ENCODE data around the gene MOB3A.

The MOB3A gene

DNA sequence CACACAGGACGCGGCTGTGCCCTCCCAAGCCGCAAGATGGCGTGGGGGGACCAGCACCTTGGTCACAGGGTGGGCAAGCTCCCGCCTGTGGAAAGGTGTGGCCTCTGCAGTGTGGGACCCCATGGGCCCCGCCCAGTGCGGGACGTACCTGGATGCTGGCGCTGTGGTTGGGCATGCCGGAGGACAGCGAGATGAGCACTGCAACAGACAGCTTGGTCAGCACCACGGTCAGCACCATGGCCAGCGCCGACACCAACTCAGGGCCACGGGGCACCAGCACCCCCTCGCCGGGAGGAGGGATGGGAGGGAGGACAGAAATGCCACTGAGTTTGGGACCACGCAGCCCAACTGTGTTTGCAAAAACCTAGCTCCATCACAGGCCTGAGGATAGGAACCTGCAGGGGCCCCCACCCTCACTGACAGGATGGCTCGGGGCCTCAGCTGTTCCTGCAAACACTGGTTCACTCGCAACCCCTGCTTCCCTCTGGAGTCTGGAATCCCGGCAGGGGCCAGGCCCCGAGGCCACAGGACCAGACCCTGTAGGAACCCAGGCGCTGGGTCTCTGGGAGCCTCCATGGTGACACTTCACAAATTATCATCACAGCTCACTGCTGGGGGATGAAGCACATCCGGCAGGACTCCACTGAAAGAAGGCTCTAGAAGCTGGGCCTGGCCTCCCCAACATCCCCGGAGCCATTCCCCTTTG is 27.7 kb upstream of the MOB3A start:
- no peak for DNase-seq (ENCODE audit: low read depth in 2 of 2)

DNA sequence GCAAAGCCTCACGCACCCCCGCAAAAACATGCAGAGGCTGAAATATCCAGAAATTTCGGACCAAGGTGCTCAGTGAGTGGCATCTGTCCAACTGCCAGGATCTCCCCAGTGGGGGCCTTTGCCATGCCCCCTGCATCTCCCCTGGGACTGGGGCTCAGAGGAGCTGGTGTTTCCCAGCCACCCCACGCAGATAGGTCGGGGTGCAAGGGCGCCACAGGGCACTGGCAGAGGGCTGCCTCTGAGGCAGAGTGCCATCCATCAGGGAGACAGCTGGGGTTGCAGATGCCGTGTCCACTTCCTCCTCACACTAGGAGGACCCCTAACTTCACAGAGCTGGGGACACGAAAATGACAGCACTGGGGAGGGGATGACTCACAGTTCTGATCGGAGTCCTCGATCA is 26.9 kb upstream of the MOB3A start:
- no peak for DNase-seq (ENCODE audit: low read depth in 2 of 2)

DNA sequence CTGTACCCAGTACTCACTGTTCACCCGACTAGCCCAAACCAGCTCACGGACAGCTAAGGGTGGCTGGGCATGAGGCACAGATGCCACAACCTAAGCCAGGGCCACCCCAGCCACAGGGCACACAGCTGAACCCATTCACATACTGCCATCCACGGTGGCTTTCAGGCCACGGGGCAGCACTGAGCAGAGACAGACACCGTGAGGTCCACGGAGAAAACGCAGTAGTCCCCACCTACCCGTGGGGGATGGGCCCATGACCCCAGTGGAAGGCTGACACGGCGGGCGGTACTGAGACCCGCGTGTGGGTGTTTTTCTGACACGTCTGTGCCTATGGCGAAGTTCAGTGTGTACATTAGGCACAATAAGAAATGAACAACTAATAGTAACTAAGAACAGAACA is 26.1 kb upstream of the MOB3A start:
- DNase-seq (ENCODE audit: low read depth in 2 of 2) = no peak

DNA sequence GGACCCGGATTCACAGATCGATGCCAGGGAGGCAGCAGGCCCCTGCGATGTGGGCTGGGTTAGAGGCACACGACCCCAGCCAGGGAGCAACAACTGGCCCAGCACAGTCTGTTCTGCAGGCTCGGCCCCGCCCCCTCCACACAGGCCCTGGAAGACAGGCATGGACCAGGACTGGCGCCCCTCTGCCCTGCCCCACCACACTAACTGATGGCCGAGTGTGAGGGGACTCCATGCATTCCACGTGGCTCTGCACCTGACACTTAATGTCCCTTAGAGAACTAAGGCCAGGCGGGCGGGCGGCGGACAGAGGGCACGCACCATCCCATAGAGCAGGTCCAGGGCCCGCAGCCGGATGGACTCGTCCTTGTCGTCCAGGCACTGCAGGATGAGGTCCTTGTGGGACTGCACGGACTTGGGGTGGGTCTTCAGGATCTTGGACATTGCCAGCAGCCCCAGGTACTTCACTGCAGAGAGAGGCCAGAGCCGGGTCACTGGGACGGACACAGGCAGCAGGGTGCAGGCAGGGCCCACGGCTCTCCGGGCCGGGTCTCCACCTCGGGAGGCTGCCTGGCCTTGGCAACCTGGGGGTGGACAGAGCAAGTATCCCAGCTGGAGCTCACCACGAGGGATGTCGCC is 25.4 kb upstream of the MOB3A start:
- no peak for DNase-seq (ENCODE audit: low read depth in 2 of 2)

DNA sequence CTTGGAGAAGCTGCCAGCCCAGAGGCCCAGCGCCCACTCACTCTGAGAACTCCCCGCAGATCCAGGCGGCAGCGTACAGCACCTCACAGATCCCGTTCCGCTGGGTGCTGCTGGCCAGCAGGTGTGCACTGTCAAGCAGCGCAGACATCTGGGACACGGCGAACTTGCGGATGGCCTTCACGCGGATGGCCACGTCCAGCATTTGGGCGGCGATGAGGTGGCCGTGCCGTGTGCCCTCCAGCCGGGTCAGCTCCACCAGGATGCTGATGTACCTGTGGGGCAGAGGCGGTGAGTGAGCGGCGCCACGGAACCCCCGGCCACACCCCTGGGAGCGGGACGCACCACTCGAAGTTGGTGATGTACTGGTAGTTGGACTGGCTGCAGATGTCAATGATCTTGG is 24.7 kb upstream of the MOB3A start:
- no peak for DNase-seq (ENCODE audit: low read depth in 2 of 2)

DNA sequence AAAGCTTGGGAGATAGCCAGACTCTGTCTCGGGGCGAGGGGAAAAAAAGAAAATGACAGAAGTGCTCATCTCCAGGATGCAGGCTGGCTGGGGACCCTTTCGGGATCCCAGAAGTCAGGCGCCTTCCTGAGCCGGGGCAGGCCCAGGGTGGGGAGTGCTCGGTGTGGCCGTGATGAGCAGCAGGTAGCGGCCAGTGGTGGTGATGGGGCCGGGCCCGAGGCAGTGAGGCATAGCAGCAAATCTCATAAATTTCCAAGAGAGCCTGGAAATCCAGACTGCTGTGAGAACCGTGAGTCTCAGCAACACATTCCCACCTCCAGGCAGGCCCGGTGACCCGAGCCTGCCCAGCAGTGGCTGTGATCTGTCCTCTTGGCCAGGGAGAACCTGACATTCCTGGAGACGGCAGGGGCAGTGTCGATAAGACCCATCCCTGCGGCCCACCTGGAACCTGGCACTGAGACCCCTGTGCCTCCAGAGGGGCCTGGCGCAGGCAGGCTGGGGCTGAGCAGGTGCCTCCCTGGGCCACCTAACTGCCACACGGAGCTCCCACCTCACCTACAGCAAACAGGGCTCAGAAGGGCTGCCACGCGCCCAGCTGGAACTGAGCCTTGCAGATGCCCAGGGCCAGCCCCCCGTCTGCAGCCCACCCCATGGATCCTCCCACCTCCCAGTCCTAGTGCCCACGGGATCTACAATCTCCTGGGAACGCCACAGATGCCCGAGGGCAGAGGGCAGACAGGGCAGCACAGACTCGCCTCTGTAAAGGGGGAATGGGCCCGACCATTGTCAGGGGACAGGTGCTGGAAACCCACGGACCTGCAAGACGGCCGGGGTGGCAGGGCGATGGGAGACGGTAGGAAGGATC is 24.0 kb upstream of the MOB3A start:
- DNase-seq (ENCODE audit: low read depth in 2 of 2) = no peak

DNA sequence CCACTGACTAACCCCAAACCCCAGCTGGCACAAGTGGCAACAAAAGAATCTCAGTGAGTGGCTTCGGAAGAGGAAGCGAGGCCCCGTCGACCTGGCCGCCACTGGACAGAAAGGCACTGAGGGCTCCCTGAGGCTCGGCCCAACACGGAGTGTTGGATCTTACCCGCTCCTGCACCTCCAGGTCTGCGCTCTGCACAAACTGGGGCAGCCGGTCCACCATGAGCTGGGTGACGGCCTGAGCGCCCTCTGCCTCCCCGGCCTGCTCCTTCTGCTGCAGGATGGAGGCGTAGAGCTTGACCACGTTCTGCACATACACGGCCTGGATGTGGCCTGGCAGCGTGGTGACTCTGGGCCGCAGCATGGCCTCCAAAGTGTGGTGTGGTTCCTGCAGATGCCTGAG is 22.3 kb upstream of the MOB3A start:
- no peak for DNase-seq (ENCODE audit: low read depth in 2 of 2)

DNA sequence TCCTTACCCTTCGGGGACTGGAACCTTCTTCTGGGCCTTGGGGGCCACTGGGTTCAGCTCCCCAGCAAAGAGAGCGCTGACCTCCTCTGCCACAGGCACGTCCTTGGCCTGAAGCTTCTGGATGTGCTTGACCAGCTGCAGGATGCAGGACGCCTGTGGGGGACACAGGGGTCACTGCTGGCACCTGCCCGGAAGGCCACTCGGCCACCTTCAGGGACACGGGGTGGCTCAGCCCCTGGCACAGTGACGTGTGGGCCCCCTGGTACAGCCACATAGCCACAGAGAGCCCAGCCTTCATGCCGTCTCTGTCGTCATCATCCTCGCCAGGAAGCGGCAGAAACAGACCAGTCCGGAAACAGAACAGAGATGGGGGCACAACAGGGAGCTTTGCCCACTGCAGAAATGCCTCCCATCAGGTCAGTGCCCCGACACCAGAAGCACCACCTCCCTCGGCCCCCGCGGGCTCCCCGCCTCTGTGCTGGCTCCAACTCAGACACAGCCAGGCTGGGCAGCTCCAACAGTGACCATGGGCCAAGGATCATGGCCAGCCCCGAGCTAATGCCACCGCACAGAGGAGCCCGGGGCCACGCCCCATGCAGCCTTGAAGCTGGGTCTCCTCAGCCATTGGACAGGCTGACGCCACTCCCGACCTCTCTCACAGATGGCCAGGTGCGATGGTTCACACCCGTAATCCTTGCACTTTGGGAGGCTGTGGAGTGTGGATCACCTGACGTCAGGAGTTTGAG is 21.3 kb upstream of the MOB3A start:
- no peak for DNase-seq (ENCODE audit: low read depth in 2 of 2)

DNA sequence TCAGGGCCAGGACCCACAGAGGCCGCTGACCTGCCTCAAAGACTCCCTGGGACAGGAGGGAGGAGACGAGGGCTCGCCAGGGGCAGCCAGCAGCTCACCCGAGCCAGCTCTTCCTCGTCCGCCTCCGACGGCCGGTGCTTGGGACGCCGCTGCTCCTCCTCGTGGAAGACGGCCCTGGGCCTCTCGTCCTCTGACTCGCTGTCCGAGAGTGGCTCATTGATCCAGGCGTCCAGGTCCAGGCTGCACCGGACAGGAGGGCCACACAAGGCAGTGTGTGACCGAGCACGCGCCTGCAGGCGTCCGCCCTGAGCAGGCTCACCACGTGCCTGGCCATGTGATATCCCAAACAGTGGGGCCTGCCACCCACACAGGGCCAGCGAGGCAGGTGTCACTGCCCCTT is 20.4 kb upstream of the MOB3A start:
- DNase-seq (ENCODE audit: low read depth in 2 of 2) = no peak

DNA sequence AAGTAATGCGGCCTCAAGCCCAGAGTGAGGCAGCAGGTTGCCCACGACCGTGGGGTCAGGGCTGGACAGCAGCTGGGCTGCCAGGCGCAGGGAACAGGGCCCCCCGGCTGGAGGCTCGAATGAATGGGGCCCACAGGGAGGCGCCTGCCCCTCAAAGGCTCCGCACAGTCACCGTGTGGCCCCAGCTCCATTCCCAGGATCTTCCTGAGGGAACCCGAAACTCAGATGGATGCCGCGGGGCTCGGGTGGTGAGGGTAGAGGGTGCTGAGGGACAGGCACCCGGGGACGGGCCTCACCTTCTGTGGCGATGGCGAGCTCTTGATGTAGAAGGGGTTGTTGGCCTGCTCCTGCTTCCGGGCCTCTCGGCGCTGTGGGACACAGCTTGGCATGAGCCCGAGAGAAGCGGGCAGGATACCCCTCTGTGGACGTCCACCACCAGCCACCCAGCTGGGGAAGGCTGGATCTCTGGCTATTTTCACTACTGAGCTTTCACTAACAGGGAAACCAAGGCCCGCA is 19.8 kb upstream of the MOB3A start:
- no peak for DNase-seq (ENCODE audit: low read depth in 2 of 2)

DNA sequence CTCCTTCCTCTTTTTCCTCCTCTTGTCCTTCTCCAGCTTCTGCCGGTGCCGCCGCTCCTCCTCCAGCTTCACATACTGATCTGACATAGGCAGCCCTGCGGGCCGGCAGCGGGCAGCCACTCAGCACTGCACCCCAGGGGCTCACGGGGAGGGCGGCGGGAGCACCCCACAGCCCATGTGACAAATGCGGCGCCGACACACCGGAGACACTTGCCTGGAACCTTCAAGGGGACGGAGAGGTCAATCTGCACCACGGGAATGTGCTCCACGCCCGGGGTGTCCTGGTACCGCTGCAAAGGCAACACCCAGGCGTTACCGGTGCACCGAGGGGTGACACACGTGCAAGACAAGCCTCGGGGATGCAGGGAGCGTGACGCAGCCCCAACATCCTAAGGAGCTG is 19.2 kb upstream of the MOB3A start:
- no peak for DNase-seq (ENCODE audit: low read depth in 2 of 2)

DNA sequence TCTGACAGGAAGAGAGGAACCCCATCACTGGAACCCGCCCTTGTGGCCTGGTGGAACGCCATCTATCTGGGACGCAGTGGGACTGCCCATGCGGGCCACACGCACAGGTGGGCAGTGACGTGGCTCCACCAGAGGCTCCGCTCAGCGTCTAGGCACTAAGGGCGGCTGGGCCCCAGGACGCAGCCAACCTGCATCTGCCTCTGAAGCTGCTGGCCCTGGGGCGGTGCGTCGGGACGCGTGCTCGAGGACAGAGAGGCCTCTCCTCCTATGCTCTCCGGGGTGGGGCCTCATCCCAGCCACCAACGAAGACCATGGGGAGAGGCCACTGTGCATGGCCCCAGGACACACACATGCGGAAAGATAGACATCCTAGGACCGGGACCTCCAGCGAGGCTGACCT is 18.7 kb upstream of the MOB3A start:
- DNase-seq (ENCODE audit: low read depth in 2 of 2) = no peak

DNA sequence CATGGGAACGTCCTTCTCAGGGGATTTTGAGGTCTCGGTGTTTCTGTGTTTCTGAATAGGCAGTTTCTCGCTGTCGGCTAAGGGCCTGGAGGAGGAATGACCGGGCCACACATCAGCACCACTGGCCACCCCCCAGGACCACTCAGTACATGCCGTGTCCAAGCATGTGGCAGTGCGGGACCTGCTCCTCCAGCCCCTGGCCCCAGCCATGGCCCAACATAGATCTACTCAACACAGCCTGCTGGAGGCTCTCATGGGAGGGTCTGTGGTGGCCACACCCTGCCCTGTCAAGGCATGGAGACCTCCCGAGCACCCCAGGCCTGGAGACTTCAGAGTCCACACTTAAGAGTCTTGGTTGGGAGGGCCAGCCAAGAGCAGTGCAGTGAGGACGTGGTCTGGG is 18.1 kb upstream of the MOB3A start:
- DNase-seq (ENCODE audit: low read depth in 2 of 2) = no peak

DNA sequence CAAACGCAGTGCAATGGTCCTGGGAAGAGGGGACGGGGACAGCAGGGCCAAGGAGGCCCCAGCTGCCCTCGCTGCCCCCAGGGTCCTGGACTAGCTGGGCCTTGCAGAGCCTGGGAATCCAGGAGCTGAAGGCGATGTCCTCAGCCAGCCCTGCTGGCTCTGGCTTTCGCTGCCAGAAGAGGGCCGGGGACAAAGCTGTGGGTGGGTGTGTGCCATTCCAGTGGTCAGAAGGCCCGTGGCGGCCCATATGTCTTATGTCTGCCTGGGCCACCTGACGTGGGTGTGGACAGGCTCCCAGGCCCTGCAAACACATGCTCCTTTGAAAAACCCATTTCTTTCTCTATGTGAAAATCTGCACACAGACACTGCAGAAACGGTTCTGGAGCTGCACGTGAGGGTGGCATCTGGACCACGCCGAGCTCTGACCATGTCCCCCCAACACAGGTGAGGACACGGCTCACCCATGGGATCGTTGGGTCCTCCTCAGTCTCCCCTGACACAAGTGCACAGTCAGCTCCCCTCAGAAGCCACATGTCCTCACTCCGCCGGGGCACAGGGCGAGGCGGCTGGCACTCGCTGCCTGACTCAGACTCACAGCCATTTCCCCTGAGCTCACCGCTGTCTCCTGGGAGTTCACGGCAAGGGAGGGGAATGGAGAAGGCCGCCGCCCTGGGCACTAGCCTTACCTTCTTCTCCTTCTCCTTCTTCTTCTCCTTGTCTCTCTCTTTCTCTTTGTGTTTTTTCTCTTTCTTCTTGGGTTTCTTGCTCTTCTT is 17.5 kb upstream of the MOB3A start:
- no peak for DNase-seq (ENCODE audit: low read depth in 2 of 2)

DNA sequence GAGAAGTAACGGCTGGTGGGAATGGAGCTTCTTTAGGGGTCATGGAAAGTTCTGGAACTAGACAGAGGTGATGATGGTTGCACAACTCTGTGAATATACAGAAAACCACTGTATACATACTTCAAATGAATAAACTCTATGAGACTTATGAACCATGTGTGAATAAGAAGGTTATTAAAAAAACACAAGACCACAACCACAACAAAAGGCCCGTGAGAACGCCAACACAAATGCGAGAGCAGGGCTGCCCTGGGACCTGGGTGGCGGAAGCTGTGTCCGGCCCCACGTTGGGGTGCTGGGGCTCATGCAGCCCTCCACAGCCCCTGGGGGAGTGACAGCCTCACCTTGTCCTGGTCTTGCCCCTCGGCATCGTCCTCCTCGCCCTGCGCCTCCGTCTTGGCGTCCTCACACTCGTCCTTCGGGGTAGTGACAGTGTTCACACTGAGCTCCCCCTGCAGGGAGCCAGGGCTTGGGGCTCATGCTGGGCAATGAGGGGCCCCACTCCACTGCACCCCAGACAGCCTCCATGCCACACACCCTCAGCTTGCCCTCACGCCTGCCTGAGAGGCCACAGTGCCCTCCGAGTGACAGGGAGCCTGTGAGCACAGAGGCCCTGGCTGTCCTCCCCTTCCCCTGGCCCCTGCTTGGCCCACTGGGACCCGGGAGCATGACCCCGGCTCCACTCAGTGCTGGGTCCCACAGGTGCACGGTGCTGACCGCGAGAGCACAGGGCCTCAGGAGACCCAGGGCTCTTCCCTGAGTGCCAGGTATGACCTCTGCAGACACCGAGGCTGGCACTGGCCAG is 16.6 kb upstream of the MOB3A start:
- no peak for DNase-seq (ENCODE audit: low read depth in 2 of 2)

DNA sequence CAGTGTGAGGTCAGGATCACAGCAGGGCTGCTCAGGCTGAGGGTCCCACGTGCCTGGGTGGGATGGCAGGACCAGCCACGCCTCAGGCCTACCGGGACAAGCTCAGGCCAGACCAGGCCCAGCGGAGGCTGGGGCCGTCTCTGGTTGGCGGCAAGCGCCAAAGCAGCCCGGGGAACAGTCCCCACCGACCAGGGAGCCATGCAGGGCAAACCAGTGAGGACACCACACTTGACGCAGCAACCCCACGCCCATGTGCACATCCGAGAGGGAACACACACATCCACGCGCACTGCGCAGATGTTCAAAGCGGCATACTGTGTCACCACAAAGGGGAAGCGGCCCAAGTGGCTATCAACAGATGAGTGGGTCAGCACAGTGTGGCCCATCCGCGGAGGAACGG is 15.8 kb upstream of the MOB3A start:
- DNase-seq (ENCODE audit: low read depth in 2 of 2) = no peak

DNA sequence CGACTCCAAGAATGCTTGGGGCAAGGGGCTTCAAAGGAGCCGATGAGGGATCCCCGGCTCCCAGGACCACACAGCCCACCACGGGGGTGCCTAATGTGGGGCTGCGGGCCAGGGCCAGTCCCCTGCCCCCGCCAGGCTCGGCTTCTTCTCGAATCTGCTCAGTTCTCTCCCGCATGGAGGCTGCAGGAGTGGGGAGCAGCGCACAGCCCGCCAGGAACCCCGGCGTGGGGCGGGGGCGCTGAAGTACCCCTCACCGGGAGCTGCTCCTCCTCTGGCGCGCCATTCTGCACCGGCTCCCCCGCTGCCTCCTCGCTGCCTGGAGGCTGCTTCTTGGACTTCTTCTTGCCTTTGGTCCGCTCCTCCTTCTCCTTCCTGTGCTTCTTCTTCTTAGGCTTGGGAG is 15.3 kb upstream of the MOB3A start:
- DNase-seq (ENCODE audit: low read depth in 2 of 2) = no peak

DNA sequence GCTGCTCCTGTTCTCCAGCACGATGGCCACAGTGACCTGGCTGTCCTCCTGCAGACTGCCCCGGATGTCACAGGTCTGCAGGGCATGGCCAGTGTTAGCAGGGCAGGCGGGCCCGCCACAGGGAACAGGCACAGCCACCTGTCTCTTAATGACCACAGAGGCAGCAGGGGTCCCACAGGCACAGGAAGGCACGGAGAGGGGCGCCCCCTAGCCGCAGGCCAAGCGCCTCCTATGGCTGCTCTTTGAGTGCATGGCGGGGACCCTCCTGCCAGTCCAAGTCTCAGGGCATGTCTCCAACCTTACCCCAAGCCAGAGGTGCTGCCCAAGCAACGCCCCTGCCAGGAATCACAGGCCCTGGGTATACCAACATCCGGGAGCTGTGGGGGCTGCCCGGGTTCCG is 14.7 kb upstream of the MOB3A start:
- no peak for DNase-seq (ENCODE audit: low read depth in 2 of 2)

DNA sequence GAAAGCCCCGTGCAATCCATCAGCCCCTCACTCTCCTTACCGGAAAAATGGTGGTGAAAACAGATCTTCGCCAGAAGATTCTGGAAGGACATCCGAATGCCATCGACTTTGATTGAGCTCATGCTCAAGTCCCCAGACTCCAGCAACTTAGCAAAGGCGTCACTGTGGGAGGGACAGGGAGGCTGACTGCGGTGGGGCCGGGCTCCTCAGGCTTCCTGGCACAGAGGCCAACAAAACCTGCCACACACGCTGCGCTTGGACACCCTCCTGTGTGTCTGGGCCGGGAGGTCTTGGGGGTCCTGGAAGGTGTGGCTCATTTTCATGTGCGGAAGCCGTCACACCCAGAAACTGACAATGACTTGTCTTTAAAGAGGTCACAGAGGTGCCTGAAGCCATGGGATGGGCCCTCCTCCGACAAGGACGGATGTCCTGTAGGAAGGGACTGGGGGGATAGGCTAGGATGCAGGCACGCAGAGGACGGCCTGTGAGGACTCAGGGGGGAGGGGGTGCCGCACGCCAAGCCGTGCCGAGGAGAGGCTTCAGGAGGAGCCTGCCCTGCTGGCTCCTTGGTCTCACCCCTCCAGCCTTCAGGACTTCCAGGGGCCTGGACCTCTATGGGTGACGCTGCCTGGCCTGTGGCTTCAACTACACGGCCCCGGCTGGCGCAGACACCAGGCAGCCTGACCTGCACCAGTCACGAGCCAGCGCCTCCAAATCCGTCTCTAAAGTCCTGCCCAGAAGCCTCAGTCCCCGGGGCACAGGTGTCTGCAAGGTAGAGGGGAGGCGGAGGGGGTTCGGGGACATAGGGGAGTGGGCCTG is 13.1 kb upstream of the MOB3A start:
- no peak for DNase-seq (ENCODE audit: low read depth in 2 of 2)

Data from stimulated activated CD8-positive, alpha-beta memory T cell treated with anti-CD3 and anti-CD28 coated beads, Interleukin-15, amount 100 ng/mL, for 4 hours (primary cell).